ENCODE measurements around the gene TMX2.

TMX2 gene

DNA sequence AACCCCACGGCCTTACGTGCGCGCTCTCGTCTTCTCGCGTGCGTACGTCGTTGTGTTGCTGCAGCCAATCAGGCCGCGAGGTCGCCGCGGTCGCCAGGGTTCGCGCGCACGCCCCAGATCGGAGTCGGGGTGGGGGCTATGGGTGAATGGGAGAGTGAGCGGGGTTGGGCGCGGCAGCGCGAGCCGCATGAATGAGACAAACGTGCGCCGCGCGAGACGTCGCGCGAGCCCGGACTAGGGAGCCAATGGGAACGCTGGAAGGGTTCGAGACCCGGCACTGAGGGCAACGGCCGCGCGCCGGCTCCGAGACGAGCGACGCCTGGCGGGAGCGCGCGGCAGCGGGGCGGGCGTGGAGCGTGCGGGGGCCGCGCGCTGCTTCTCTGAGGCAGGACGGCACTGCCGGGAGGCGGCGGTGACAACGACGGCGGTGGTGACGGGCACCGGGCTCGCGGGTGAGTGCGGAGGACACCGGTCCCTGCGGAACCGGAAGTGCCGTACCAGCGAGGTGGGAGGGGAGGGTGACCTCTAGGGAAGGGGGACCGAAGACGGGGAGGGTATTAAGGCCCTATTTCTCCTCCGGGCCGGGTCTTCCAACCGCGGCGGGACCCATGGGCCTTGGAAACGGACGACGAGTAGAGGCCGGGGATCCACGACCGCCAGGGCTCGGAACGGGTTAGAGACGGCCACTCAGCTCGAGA is 44.5 kb upstream of the TMX2 start, which contains the start of gene ZDHHC5:
Gene ZDHHC5 (plus strand): TSS at position 379 of the 698 bp plus-strand sequence. CDS start 4,977 bp downstream, outside the sequence.
- H2AK5ac ChIP-seq (ENCODE audit: low read depth, low read length): peak within 1 kb of the TSS; percentile 71
- peaks cover 9 to 22% of the 10 kb centered on the region in 2 donors for H3K36me3 ChIP-seq (replicated peaks in 1 of 2; ENCODE audit: control insufficient read depth in 2 of 2, insufficient read depth in 2 of 2, low read length in 2 of 2)
- no peaks in the 10 kb centered on the region for H3K9me3 ChIP-seq (replicated peaks in 1 of 2; ENCODE audit: control insufficient read depth in 2 of 2, insufficient read depth in 1 of 2, low read depth in 1 of 2, low read length in 2 of 2)
- H3K23ac ChIP-seq (ENCODE audit: low read depth, low read length, poor library complexity): peak within 1 kb of the TSS; percentile 99
- peak within 1 kb of the TSS; percentile 98 for H3K18ac ChIP-seq (ENCODE audit: low read length)
- no peak for DNase-seq (ENCODE audit: low spot score)
- H3K14ac ChIP-seq (ENCODE audit: low read length): peak within 1 kb of the TSS; percentile 92
- H3K4me2 ChIP-seq (ENCODE audit: insufficient read depth, low read length, poor library complexity, severe bottlenecking): peak within 1 kb of the TSS; percentile 84
- no peaks in the 10 kb centered on the region for H3K27me3 ChIP-seq (ENCODE audit: control insufficient read depth in 3 of 3, insufficient read depth in 3 of 3, low read depth in 1 of 3, low read length in 3 of 3)
- H4K8ac ChIP-seq (ENCODE audit: low read depth, low read length): peak within 1 kb of the TSS; percentile 90
- peaks cover 4% of the 10 kb centered on the region for H3K79me1 ChIP-seq (ENCODE audit: low read depth, low read length)
- peak within 1 kb of the TSS; percentile 90 for H3K9ac ChIP-seq (ENCODE audit: low read depth, low read length, poor library complexity)
- peak within 1 kb of the TSS; percentile 76 for H2BK15ac ChIP-seq (ENCODE audit: low read length)
- peak within 1 kb of the TSS; percentile 82 for H2AFZ ChIP-seq (ENCODE audit: low read length)
- peaks cover 0 to 4% of the 10 kb centered on the region in 2 donors for H3K4me1 ChIP-seq (ENCODE audit: control insufficient read depth in 2 of 2, insufficient read depth in 1 of 2, low read depth in 1 of 2, low read length in 2 of 2)
- peak within 1 kb of the TSS; percentile 83 to 90 for H3K4me3 ChIP-seq (ENCODE audit: low read length in 2 of 2)
- H2BK12ac ChIP-seq (ENCODE audit: low read length): no peak within 1 kb of the TSS
- H2BK120ac ChIP-seq (ENCODE audit: low read depth, low read length): no peak within 1 kb of the TSS
- no CpG with 5 or more reads among the region's 96 CpGs for WGBS, 2 donors (ENCODE audit: extremely low coverage in 2 of 2, insufficient read length in 2 of 2, insufficient replicate concordance in 1 of 2)
- peak within 1 kb of the TSS; percentile 95 for H2BK5ac ChIP-seq (ENCODE audit: low read length)
- peak within 1 kb of the TSS; percentile 97 for H3K27ac ChIP-seq (replicated peaks; ENCODE audit: low read length)
- no peak within 1 kb of the TSS for H4K91ac ChIP-seq (ENCODE audit: low read depth, low read length, poor library complexity)
- H3K4ac ChIP-seq (ENCODE audit: low read length): peak within 1 kb of the TSS; percentile 26

DNA sequence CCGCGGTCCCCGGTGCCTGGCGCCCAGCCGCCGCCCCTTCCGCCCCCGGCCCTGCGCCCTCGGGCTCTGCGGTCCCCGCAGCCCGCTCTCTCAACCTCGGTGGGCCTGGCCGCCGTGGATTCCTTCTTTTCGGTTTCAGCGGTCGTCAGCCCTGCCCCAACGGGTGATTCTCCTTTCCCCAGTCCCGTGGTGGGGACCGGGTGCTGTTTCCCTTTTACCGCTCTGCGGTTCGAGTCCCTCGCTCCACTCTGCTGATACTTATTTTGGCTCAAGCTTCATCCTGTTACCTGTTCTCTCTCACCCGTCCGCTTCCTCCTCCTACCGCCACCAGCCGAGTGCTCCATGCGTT is 44.0 kb upstream of the TMX2 start:
- H3K4me1 ChIP-seq (ENCODE audit: control insufficient read depth in 2 of 2, insufficient read depth in 1 of 2, low read depth in 1 of 2, low read length in 2 of 2): peaks cover 0 to 4% of the 10 kb centered on the region in 2 donors
- peaks cover 4% of the 10 kb centered on the region for H3K79me1 ChIP-seq (ENCODE audit: low read depth, low read length)
- peak overlapping the region; percentile 71 for H3K4me2 ChIP-seq (ENCODE audit: insufficient read depth, low read length, poor library complexity, severe bottlenecking)
- no peaks in the 10 kb centered on the region for H3K27me3 ChIP-seq (ENCODE audit: control insufficient read depth in 3 of 3, insufficient read depth in 3 of 3, low read depth in 1 of 3, low read length in 3 of 3)
- H3K4ac ChIP-seq (ENCODE audit: low read length): peak overlapping the region; percentile 26
- peak overlapping the region; percentile 99 for H3K23ac ChIP-seq (ENCODE audit: low read depth, low read length, poor library complexity)
- no peak overlapping the region for H4K91ac ChIP-seq (ENCODE audit: low read depth, low read length, poor library complexity)
- peak overlapping the region; percentile 82 for H2AFZ ChIP-seq (ENCODE audit: low read length)
- no CpG with 5 or more reads among the region's 31 CpGs for WGBS, 2 donors (ENCODE audit: extremely low coverage in 2 of 2, insufficient read length in 2 of 2, insufficient replicate concordance in 1 of 2)
- H2BK120ac ChIP-seq (ENCODE audit: low read depth, low read length): no peak overlapping the region
- H3K14ac ChIP-seq (ENCODE audit: low read length): no peak overlapping the region
- H2BK12ac ChIP-seq (ENCODE audit: low read length): no peak overlapping the region
- H3K18ac ChIP-seq (ENCODE audit: low read length): peak overlapping the region; percentile 98
- H2BK15ac ChIP-seq (ENCODE audit: low read length): peak overlapping the region; percentile 75
- peak overlapping the region; percentile 87 for H3K9ac ChIP-seq (ENCODE audit: low read depth, low read length, poor library complexity)
- peak overlapping the region; percentile 82 to 83 for H3K4me3 ChIP-seq (ENCODE audit: low read length in 2 of 2)
- H2AK5ac ChIP-seq (ENCODE audit: low read depth, low read length): peak overlapping the region; percentile 71
- peak overlapping the region; percentile 97 for H3K27ac ChIP-seq (replicated peaks; ENCODE audit: low read length)
- peak overlapping the region; percentile 95 for H2BK5ac ChIP-seq (ENCODE audit: low read length)
- no peaks in the 10 kb centered on the region for H3K9me3 ChIP-seq (replicated peaks in 1 of 2; ENCODE audit: control insufficient read depth in 2 of 2, insufficient read depth in 1 of 2, low read depth in 1 of 2, low read length in 2 of 2)
- no peak for DNase-seq (ENCODE audit: low spot score)
- H4K8ac ChIP-seq (ENCODE audit: low read depth, low read length): no peak overlapping the region
- H3K36me3 ChIP-seq (replicated peaks in 1 of 2; ENCODE audit: control insufficient read depth in 2 of 2, insufficient read depth in 2 of 2, low read length in 2 of 2): peaks cover 12 to 26% of the 10 kb centered on the region in 2 donors

DNA sequence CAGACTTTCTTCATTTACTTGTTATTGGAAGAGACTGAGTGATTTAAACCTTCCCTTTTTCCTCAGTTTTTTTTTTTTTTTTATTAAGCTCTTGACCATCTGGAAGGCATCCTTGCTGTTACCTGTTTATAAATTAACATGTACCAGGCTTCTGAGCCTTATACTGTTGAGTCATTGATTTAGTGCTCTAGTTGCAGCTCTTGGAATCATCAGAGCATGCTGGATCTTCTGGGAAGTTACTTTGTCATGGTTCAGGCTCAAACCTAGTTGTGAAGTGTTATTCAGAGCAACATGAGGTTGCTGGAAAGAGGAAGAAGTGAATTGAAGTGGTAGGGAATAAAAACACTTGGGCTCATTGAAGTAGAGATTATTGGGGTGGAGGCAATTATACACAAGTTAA is 38.1 kb upstream of the TMX2 start:
- Histone ChIP-seq H4K8ac (ENCODE audit: low read depth, low read length) (no peak overlapping the region), H4K91ac (ENCODE audit: low read depth, low read length, poor library complexity) (no peak overlapping the region), H2AFZ (ENCODE audit: low read length) (no peak overlapping the region), H3K4me1 (ENCODE audit: control insufficient read depth in 2 of 2, insufficient read depth in 1 of 2, low read depth in 1 of 2, low read length in 2 of 2) (no peaks in the 10 kb centered on the region), H3K4me3 (ENCODE audit: low read length in 2 of 2) (no peak overlapping the region), H2AK5ac (ENCODE audit: low read depth, low read length) (no peak overlapping the region), H3K18ac (ENCODE audit: low read length) (no peak overlapping the region), H2BK15ac (ENCODE audit: low read length) (no peak overlapping the region), H3K9ac (ENCODE audit: low read depth, low read length, poor library complexity) (no peak overlapping the region), H3K23ac (ENCODE audit: low read depth, low read length, poor library complexity) (no peak overlapping the region), H2BK120ac (ENCODE audit: low read depth, low read length) (no peak overlapping the region), H3K14ac (ENCODE audit: low read length) (no peak overlapping the region), H3K27me3 (ENCODE audit: control insufficient read depth in 3 of 3, insufficient read depth in 3 of 3, low read depth in 1 of 3, low read length in 3 of 3) (no peaks in the 10 kb centered on the region), H3K4me2 (ENCODE audit: insufficient read depth, low read length, poor library complexity, severe bottlenecking) (no peak overlapping the region), H3K27ac (replicated peaks; ENCODE audit: low read length) (no peak overlapping the region), H3K4ac (ENCODE audit: low read length) (no peak overlapping the region), H3K36me3 (replicated peaks in 1 of 2; ENCODE audit: control insufficient read depth in 2 of 2, insufficient read depth in 2 of 2, low read length in 2 of 2) (peaks cover 18 to 74% of the 10 kb centered on the region in 2 donors), H3K79me1 (ENCODE audit: low read depth, low read length) (no peaks in the 10 kb centered on the region), H2BK5ac (ENCODE audit: low read length) (no peak overlapping the region), H2BK12ac (ENCODE audit: low read length) (no peak overlapping the region), H3K9me3 (replicated peaks in 1 of 2; ENCODE audit: control insufficient read depth in 2 of 2, insufficient read depth in 1 of 2, low read depth in 1 of 2, low read length in 2 of 2) (no peaks in the 10 kb centered on the region)
- no peak for DNase-seq (ENCODE audit: low spot score)

DNA sequence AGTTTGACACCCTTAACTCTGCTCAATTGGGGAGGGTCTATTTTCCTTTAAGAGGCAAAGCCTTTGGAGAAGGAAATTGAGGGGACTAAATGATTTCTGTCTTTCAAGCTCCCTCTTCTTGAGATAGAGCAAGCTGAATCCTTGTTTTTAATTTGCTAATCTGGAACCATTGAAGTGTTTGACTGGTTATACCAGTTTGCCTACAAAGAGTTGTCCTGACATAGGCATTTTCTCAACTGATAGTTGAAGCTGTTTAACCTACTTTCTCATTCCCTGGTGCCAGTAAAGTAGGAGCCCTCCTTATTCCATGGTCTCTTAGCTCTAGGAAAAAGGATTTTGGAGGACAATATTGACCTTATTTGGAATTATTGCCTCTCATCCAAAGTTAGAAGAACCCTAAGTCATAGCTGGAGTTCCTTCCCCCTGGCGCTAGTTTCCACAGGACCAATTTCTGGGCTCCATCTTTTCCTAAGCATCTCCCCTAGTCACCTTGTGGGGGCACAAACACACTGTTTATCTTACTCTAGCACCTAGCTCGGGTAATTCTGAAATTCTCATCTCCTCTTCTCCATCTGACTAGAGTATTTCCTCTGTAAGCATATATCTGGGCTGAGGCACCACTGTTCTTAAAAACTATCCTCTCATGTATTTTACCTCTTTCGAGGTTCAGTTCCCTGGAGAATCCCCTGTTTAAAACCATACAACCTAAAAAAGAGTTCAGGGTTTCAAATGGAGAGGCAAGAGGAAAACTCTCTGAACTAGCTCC is 37.0 kb upstream of the TMX2 start:
- no peak overlapping the region for H2AFZ ChIP-seq (ENCODE audit: low read length)
- H3K4me1 ChIP-seq (ENCODE audit: control insufficient read depth in 2 of 2, insufficient read depth in 1 of 2, low read depth in 1 of 2, low read length in 2 of 2): no peaks in the 10 kb centered on the region
- H3K9ac ChIP-seq (ENCODE audit: low read depth, low read length, poor library complexity): no peak overlapping the region
- no peak overlapping the region for H2BK12ac ChIP-seq (ENCODE audit: low read length)
- no peak overlapping the region for H3K4ac ChIP-seq (ENCODE audit: low read length)
- no peak overlapping the region for H3K4me2 ChIP-seq (ENCODE audit: insufficient read depth, low read length, poor library complexity, severe bottlenecking)
- no peak overlapping the region for H3K4me3 ChIP-seq (ENCODE audit: low read length in 2 of 2)
- H4K8ac ChIP-seq (ENCODE audit: low read depth, low read length): no peak overlapping the region
- no peak overlapping the region for H3K23ac ChIP-seq (ENCODE audit: low read depth, low read length, poor library complexity)
- no peak overlapping the region for H2BK15ac ChIP-seq (ENCODE audit: low read length)
- H3K9me3 ChIP-seq (replicated peaks in 1 of 2; ENCODE audit: control insufficient read depth in 2 of 2, insufficient read depth in 1 of 2, low read depth in 1 of 2, low read length in 2 of 2): no peaks in the 10 kb centered on the region
- H3K27ac ChIP-seq (replicated peaks; ENCODE audit: low read length): no peak overlapping the region
- no peaks in the 10 kb centered on the region for H3K27me3 ChIP-seq (ENCODE audit: control insufficient read depth in 3 of 3, insufficient read depth in 3 of 3, low read depth in 1 of 3, low read length in 3 of 3)
- DNase-seq (ENCODE audit: low spot score): no peak
- WGBS, 2 donors (ENCODE audit: extremely low coverage in 2 of 2, insufficient read length in 2 of 2, insufficient replicate concordance in 1 of 2): no CpG with 5 or more reads among the region's 3 CpGs
- H3K14ac ChIP-seq (ENCODE audit: low read length): no peak overlapping the region
- H2AK5ac ChIP-seq (ENCODE audit: low read depth, low read length): no peak overlapping the region
- no peaks in the 10 kb centered on the region for H3K79me1 ChIP-seq (ENCODE audit: low read depth, low read length)
- H2BK120ac ChIP-seq (ENCODE audit: low read depth, low read length): no peak overlapping the region
- H4K91ac ChIP-seq (ENCODE audit: low read depth, low read length, poor library complexity): no peak overlapping the region
- H3K36me3 ChIP-seq (replicated peaks in 1 of 2; ENCODE audit: control insufficient read depth in 2 of 2, insufficient read depth in 2 of 2, low read length in 2 of 2): peaks cover 21 to 85% of the 10 kb centered on the region in 2 donors
- H3K18ac ChIP-seq (ENCODE audit: low read length): no peak overlapping the region
- H2BK5ac ChIP-seq (ENCODE audit: low read length): no peak overlapping the region

All from neuronal stem cell (in vitro differentiated cells).